Neural cell (in vitro differentiated cells): ENCODE results near the gene PGC. TPM values are rescaled to one million over a fixed set of nuclear protein-coding genes. Genes with fewer than 3 reads are reported as not detected.
"Not testable (repeated sequence)": the region's sequence is repeated elsewhere in the genome, so short reads cannot be mapped to it uniquely, and the experiment has no call there.

Experiments used
- H2AFZ ChIP-seq: fragments of 200-600, 300-800 bp; sonication (generic), shearing (Covaris generic); 2 replicates; pipeline ENCODE4 v1.6.0; 2014; ENCODE audit warnings: low read depth, mild to moderate bottlenecking, antibody characterized with exemption, low read length, moderate library complexity
- H3F3A ChIP-seq: fragments of 200-600 bp; shearing (Covaris generic); 2 replicates; pipeline ENCODE4 v1.6.1; 2016; ENCODE audit warnings: mild to moderate bottlenecking, moderate library complexity, mixed read lengths, antibody characterized with exemption, low read length; ENCODE audit not compliant: insufficient read depth, poor library complexity, severe bottlenecking
- H3K27ac ChIP-seq: fragments of 200-600, 300-800 bp; sonication (generic), shearing (Covaris generic); 2 replicates; pipeline ENCODE4 v1.5.1; 2014; ENCODE audit warnings: mild to moderate bottlenecking, low read length, moderate library complexity
- H3K27me3 ChIP-seq: fragments of 300-800, 200-600 bp; sonication (generic), shearing (Covaris generic); 2 replicates; pipeline ENCODE4 v1.6.0; 2014; ENCODE audit warnings: mild to moderate bottlenecking, low read depth, low read length, moderate library complexity; ENCODE audit not compliant: insufficient read depth
- H3K36me3 ChIP-seq: fragments of 300-800, 200-600 bp; sonication (generic), shearing (Covaris generic); 2 replicates; pipeline ENCODE4 v1.5.1; 2014; ENCODE audit warnings: mild to moderate bottlenecking, antibody characterized with exemption, low read length, moderate library complexity; ENCODE audit not compliant: insufficient read depth
- H3K4me2 ChIP-seq: fragments of 300-800, 200-600 bp; sonication (generic), shearing (Covaris generic); 2 replicates; pipeline ENCODE4 v1.6.0; 2014; ENCODE audit warnings: mild to moderate bottlenecking, low read length
- H3K4me3 ChIP-seq: fragments of 300-800, 200-600 bp; sonication (generic), shearing (Covaris generic); 2 replicates; pipeline ENCODE4 v1.5.1; 2014; ENCODE audit warnings: mild to moderate bottlenecking, low read length, moderate library complexity
- H3K79me2 ChIP-seq: fragments of 200-600 bp; shearing (Covaris generic); replicated peaks from 2 replicates; pipeline ENCODE4 v1.6.0; 2014; ENCODE audit warnings: mild to moderate bottlenecking, low read length, moderate library complexity; ENCODE audit not compliant: insufficient read depth
- H3K9ac ChIP-seq: fragments of 300-800, 200-600 bp; sonication (generic), shearing (Covaris generic); 2 replicates; pipeline ENCODE4 v1.6.1; 2016; ENCODE audit warnings: mild to moderate bottlenecking, low read length, mixed read lengths
- H3K9me2 ChIP-seq: fragments of 200-600 bp; shearing (Covaris generic); 2 replicates; pipeline ENCODE4 v1.6.1; 2016; ENCODE audit warnings: mild to moderate bottlenecking, low read length, mixed read lengths; ENCODE audit not compliant: insufficient read depth
- H3K9me3 ChIP-seq: fragments of 200-600, 300-800 bp; sonication (generic), shearing (Covaris generic); 2 replicates; pipeline ENCODE4 v1.6.1; 2016; ENCODE audit warnings: mild to moderate bottlenecking, mixed run types, low read length, moderate library complexity, mixed read lengths
- H4K20me1 ChIP-seq: fragments of 200-600 bp; shearing (Covaris generic); 2 replicates; pipeline ENCODE4 v1.6.1; 2016; ENCODE audit warnings: mild to moderate bottlenecking, mixed run types; ENCODE audit not compliant: insufficient read depth
- EP300 ChIP-seq: fragments of 450-650 bp; conservative IDR thresholded peaks from 2 replicates; pipeline ENCODE4 v1.6.1; 2014; ENCODE audit warnings: antibody characterized with exemption, mild to moderate bottlenecking, moderate library complexity; ENCODE audit not compliant: poor library complexity, severe bottlenecking
- EZH2 ChIP-seq: fragments of 200-600, 300-800 bp; shearing (Covaris generic), sonication (generic); IDR thresholded peaks from 2 replicates; pipeline ENCODE4 v1.6.1; 2014; ENCODE audit warnings: antibody characterized with exemption, low read length, borderline replicate concordance, mild to moderate bottlenecking; ENCODE audit not compliant: insufficient read depth, poor library complexity, severe bottlenecking
- MXI1 ChIP-seq: fragments of 450-650 bp; conservative IDR thresholded peaks from 2 replicates; pipeline ENCODE4 v1.6.1; 2014; ENCODE audit warnings: antibody characterized with exemption, mild to moderate bottlenecking; ENCODE audit not compliant: poor library complexity, severe bottlenecking
- RAD21 ChIP-seq: fragments of 450-650 bp; conservative IDR thresholded peaks from 2 replicates; pipeline ENCODE4 v1.6.1; 2014; ENCODE audit warnings: antibody characterized with exemption, mild to moderate bottlenecking, moderate library complexity
- SMC3 ChIP-seq: fragments of 450-650 bp; conservative IDR thresholded peaks from 2 replicates; pipeline ENCODE4 v1.6.1; 2014; ENCODE audit warnings: antibody characterized with exemption, mild to moderate bottlenecking, moderate library complexity; ENCODE audit not compliant: poor library complexity
- polyA plus RNA-seq: library from polyadenylated mRNA; depleted of rRNA; stranded (reverse); fragments of >200 nt; gene quantifications from 2 replicates; pipeline ENCODE4 v1.2.3, GENCODE V29; 2014
- TF ChIP-seq, protein P1 (sequence below): IDR thresholded peaks from 2 replicates; pipeline ENCODE4 v1.6.1; 2012; ENCODE audit warnings: borderline replicate concordance
- TF ChIP-seq, protein P2 (sequence below): fragments of 450-650 bp; IDR thresholded peaks from 2 replicates; pipeline ENCODE4 v1.5.1; 2014; ENCODE audit warnings: antibody characterized with exemption, mild to moderate bottlenecking, moderate library complexity; ENCODE audit not compliant: poor library complexity, severe bottlenecking

PGC gene
- polyA plus RNA-seq, 1 donor from 2014 or later, result not detected

DNA sequence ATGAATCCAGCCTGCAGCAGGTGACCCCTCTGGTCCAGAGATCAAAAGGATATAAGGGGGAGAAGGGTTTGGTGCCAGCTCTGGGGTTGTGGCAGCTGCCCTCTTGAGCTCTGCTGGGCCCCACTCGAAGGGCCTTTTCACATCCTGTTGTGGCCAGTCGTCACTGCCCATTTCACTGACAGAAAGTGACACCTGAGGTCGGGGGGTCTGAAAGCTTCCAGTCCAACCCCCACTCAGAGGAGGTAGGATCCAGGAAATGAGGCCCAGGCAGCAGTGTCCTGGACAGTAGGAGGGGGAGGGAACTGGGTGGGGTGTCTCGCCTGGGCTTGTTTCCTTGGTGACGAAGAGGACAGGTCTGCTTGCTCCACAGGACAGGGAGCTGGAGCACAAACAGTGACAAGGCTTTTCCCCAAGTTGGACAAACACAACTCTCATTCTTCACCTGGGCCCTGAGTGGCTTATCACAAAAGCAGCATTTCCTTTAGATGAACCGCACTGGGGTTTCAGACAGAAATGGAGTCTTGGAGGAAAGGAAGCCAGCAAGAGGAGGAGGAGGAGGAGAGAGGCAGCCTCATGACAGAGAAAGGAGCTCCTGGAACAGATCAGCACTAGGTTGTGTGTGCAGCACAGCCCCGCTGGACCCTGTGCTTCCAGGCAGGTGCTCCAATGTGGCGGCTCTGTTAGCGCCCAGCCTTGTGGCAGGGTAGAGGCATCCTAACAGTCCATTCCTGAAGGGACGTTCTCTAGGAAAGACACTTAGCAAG is 21.5 kb upstream of the PGC start:
- Histone ChIP-seq H4K20me1 (no peaks in the 10 kb centered on the region), H3K27ac (no peak overlapping the region), H3K9me2 (no peaks in the 10 kb centered on the region), H3K27me3 (no peaks in the 10 kb centered on the region), H3K79me2 (no peaks in the 10 kb centered on the region), H3K36me3 (no peaks in the 10 kb centered on the region), H3K9me3 (no peaks in the 10 kb centered on the region), H3K9ac (no peak overlapping the region), H3F3A (no peaks in the 10 kb centered on the region), H2AFZ (no peak overlapping the region), H3K4me2 (no peak overlapping the region), H3K4me3 (no peak overlapping the region)
- TF ChIP-seq EZH2 (no peak), SMC3 (no peak)

GRCh38 chr6:41767112-41767833 is 20.1 kb upstream of the PGC start:
- H3F3A ChIP-seq, result no peaks in the 10 kb centered on the region
- no peaks in the 10 kb centered on the region for H3K9me3 ChIP-seq
- H3K36me3 ChIP-seq, result no peaks in the 10 kb centered on the region
- TF ChIP-seq, protein P1, sequence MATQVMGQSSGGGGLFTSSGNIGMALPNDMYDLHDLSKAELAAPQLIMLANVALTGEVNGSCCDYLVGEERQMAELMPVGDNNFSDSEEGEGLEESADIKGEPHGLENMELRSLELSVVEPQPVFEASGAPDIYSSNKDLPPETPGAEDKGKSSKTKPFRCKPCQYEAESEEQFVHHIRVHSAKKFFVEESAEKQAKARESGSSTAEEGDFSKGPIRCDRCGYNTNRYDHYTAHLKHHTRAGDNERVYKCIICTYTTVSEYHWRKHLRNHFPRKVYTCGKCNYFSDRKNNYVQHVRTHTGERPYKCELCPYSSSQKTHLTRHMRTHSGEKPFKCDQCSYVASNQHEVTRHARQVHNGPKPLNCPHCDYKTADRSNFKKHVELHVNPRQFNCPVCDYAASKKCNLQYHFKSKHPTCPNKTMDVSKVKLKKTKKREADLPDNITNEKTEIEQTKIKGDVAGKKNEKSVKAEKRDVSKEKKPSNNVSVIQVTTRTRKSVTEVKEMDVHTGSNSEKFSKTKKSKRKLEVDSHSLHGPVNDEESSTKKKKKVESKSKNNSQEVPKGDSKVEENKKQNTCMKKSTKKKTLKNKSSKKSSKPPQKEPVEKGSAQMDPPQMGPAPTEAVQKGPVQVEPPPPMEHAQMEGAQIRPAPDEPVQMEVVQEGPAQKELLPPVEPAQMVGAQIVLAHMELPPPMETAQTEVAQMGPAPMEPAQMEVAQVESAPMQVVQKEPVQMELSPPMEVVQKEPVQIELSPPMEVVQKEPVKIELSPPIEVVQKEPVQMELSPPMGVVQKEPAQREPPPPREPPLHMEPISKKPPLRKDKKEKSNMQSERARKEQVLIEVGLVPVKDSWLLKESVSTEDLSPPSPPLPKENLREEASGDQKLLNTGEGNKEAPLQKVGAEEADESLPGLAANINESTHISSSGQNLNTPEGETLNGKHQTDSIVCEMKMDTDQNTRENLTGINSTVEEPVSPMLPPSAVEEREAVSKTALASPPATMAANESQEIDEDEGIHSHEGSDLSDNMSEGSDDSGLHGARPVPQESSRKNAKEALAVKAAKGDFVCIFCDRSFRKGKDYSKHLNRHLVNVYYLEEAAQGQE, result no peak
- TF ChIP-seq, protein P2, sequence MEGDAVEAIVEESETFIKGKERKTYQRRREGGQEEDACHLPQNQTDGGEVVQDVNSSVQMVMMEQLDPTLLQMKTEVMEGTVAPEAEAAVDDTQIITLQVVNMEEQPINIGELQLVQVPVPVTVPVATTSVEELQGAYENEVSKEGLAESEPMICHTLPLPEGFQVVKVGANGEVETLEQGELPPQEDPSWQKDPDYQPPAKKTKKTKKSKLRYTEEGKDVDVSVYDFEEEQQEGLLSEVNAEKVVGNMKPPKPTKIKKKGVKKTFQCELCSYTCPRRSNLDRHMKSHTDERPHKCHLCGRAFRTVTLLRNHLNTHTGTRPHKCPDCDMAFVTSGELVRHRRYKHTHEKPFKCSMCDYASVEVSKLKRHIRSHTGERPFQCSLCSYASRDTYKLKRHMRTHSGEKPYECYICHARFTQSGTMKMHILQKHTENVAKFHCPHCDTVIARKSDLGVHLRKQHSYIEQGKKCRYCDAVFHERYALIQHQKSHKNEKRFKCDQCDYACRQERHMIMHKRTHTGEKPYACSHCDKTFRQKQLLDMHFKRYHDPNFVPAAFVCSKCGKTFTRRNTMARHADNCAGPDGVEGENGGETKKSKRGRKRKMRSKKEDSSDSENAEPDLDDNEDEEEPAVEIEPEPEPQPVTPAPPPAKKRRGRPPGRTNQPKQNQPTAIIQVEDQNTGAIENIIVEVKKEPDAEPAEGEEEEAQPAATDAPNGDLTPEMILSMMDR, result no peak
- TF ChIP-seq MXI1, result no peak
- no peak for TF ChIP-seq EP300
- TF ChIP-seq RAD21, result no peak
- no peak overlapping the region for H3K27ac ChIP-seq
- H3K4me3 ChIP-seq, result no peak overlapping the region
- H2AFZ ChIP-seq, result no peak overlapping the region
- H3K79me2 ChIP-seq, result no peaks in the 10 kb centered on the region
- no peak overlapping the region for H3K9ac ChIP-seq
- no peaks in the 10 kb centered on the region for H3K27me3 ChIP-seq
- H4K20me1 ChIP-seq, result no peaks in the 10 kb centered on the region
- H3K4me2 ChIP-seq, result no peak overlapping the region
- H3K9me2 ChIP-seq, result no peaks in the 10 kb centered on the region

DNA sequence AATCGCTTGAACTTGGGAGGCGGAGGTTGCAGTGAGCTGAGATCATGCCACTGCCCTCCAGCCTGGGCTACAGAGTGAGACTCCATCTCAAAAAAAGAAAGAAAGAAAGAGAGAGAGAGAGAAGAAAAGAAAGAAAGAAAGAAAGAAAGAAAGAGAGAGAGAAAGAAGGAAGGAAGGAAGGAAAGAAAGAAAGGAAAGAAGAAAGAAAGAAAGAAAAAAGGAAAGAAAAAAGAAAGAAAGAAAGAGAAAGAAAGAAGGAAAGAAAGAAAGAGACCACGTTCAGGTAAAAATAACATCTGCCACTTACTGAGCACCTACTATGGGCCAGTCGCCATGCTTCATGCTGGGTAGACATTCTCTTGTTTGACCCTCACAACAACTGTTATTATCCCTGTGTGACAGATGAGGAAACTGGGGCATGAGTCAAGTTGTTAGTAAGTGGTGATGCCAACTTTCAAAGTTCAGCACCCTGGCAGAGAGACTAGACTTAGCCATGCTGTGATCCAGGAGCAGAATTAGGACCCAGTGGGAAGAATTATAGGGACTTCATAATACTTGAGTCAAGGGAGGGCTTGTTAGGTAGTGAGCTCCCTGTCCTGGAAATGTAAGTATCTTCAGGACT is 19.0 kb upstream of the PGC start:
- H3K9ac ChIP-seq, H3K27me3 ChIP-seq, H3K27ac ChIP-seq, H3K9me3 ChIP-seq, H3K4me3 ChIP-seq, H3K9me2 ChIP-seq, H3K4me2 ChIP-seq, H4K20me1 ChIP-seq, H3F3A ChIP-seq, H2AFZ ChIP-seq, H3K36me3 ChIP-seq, H3K79me2 ChIP-seq: not testable (repeated sequence)
